Glomerular visceral epithelial cell (primary cell): ENCODE results near the gene JAM3.
A peak's percentile ranks its signal among the peaks of the same experiment; 100 is the strongest.

Source experiments
- DNase-seq: peaks from one replicate; pipeline ENCODE4 v3.0.0-alpha.2; 2016; ENCODE audit errors: extremely low spot score

Gene JAM3

GRCh38 chr11:134145715-134146114 is 76.8 kb downstream of the JAM3 start:
- DNase-seq, result no peak

- DNase-seq, result no peak
These were observed 77.7 kb downstream of the JAM3 start for GRCh38 chr11:134146598-134146997.

GRCh38 chr11:134149371-134149770 is 80.5 kb downstream of the JAM3 start:
- DNase-seq, result no peak

- no peak for DNase-seq
These were observed 81.5 kb downstream of the JAM3 start for GRCh38 chr11:134150195-134150903.

GRCh38 chr11:134151083-134151747 is 82.3 kb downstream of the JAM3 start:
- DNase-seq, result no peak

GRCh38 chr11:134152696-134153095 is 83.8 kb downstream of the JAM3 start:
- no peak for DNase-seq

GRCh38 chr11:134153147-134153905 is 84.5 kb downstream of the JAM3 start:
- DNase-seq, result no peak

- DNase-seq, result no peak
These were observed 85.6 kb downstream of the JAM3 start for GRCh38 chr11:134154441-134154840.

GRCh38 chr11:134155456-134155855 is 86.6 kb downstream of the JAM3 start:
- DNase-seq, result no peak

- DNase-seq, result no peak
These were observed 87.3 kb downstream of the JAM3 start for GRCh38 chr11:134155946-134156865.

GRCh38 chr11:134157451-134157850 is 88.6 kb downstream of the JAM3 start:
- DNase-seq, result no peak

GRCh38 chr11:134158023-134158422 is 89.2 kb downstream of the JAM3 start:
- DNase-seq, result no peak

- no peak for DNase-seq
These were observed 90.8 kb downstream of the JAM3 start for GRCh38 chr11:134159652-134160051.

- peak; percentile 6 for DNase-seq
These were observed 95.9 kb downstream of the JAM3 start for GRCh38 chr11:134164490-134165370.

- no peak for DNase-seq
These were observed 101.5 kb downstream of the JAM3 start for GRCh38 chr11:134170177-134170918.

GRCh38 chr11:134170919-134171281 is 102.0 kb downstream of the JAM3 start:
- no peak for DNase-seq

- DNase-seq, result no peak
These were observed 103.1 kb downstream of the JAM3 start for GRCh38 chr11:134171951-134172350.

- DNase-seq, result no peak
These were observed 104.4 kb downstream of the JAM3 start for GRCh38 chr11:134173296-134173695.

GRCh38 chr11:134176284-134176683 is 107.4 kb downstream of the JAM3 start:
- no peak for DNase-seq
